HG03565 (cell line): ENCODE results near the gene EIF5AL1.
"Not testable (repeated sequence)": the region's sequence is repeated elsewhere in the genome, so short reads cannot be mapped to it uniquely, and the experiment has no call there.

Experiments
- ATAC-seq: cut with Tn5 transposase; IDR thresholded peaks from one replicate; pipeline ENCODE4 v1.9.1; 2021; ENCODE audit warnings: mild to moderate bottlenecking, moderate library complexity; ENCODE audit not compliant: unreplicated experiment

Gene EIF5AL1

GRCh38 chr10:79487296-79488194 is 24.8 kb upstream of the EIF5AL1 start:
- ATAC-seq, result peak; percentile 59

GRCh38 chr10:79488336-79488735 is 24.0 kb upstream of the EIF5AL1 start:
- no peak for ATAC-seq

- no peak for ATAC-seq
Observed at GRCh38 chr10:79488870-79489269, 23.5 kb upstream of the EIF5AL1 start.

- no peak for ATAC-seq
Observed at GRCh38 chr10:79490400-79491142, 21.8 kb upstream of the EIF5AL1 start.

GRCh38 chr10:79491143-79491835 is 21.0 kb upstream of the EIF5AL1 start:
- no peak for ATAC-seq

- ATAC-seq, result no peak
Observed at GRCh38 chr10:79492256-79492655, 20.1 kb upstream of the EIF5AL1 start.

- ATAC-seq, result no peak
Observed at GRCh38 chr10:79492839-79493238, 19.5 kb upstream of the EIF5AL1 start.

GRCh38 chr10:79493806-79494205 is 18.5 kb upstream of the EIF5AL1 start:
- ATAC-seq, result no peak

GRCh38 chr10:79494871-79495705 is 17.2 kb upstream of the EIF5AL1 start:
- ATAC-seq, result no peak

- no peak for ATAC-seq
Observed at GRCh38 chr10:79495791-79496190, 16.5 kb upstream of the EIF5AL1 start.

GRCh38 chr10:79496896-79497295 is 15.4 kb upstream of the EIF5AL1 start:
- no peak for ATAC-seq

GRCh38 chr10:79498291-79498829 is 14.0 kb upstream of the EIF5AL1 start:
- no peak for ATAC-seq

- no peak for ATAC-seq
Observed at GRCh38 chr10:79502561-79503309, 9.6 kb upstream of the EIF5AL1 start.

GRCh38 chr10:79503787-79504186 is 8.5 kb upstream of the EIF5AL1 start:
- ATAC-seq, result not testable (repeated sequence)

GRCh38 chr10:79504483-79504882 is 7.8 kb upstream of the EIF5AL1 start:
- ATAC-seq, result not testable (repeated sequence)

- not testable (repeated sequence) for ATAC-seq
Observed at GRCh38 chr10:79505328-79505727, 7.0 kb upstream of the EIF5AL1 start.

GRCh38 chr10:79505829-79506228 is 6.5 kb upstream of the EIF5AL1 start:
- ATAC-seq, result no peak

- no peak for ATAC-seq
Observed at GRCh38 chr10:79507440-79508167, 4.7 kb upstream of the EIF5AL1 start.

- not testable (repeated sequence) for ATAC-seq
Observed at GRCh38 chr10:79508245-79508644, 4.1 kb upstream of the EIF5AL1 start.
